ENCODE measurements around the gene ZNF407. TPM values are rescaled to one million over a fixed set of nuclear protein-coding genes. Genes with fewer than 3 reads are reported as not detected.

Gene ZNF407
- total RNA-seq, 1 donor from 2014 or later: 9.0 TPM

DNA sequence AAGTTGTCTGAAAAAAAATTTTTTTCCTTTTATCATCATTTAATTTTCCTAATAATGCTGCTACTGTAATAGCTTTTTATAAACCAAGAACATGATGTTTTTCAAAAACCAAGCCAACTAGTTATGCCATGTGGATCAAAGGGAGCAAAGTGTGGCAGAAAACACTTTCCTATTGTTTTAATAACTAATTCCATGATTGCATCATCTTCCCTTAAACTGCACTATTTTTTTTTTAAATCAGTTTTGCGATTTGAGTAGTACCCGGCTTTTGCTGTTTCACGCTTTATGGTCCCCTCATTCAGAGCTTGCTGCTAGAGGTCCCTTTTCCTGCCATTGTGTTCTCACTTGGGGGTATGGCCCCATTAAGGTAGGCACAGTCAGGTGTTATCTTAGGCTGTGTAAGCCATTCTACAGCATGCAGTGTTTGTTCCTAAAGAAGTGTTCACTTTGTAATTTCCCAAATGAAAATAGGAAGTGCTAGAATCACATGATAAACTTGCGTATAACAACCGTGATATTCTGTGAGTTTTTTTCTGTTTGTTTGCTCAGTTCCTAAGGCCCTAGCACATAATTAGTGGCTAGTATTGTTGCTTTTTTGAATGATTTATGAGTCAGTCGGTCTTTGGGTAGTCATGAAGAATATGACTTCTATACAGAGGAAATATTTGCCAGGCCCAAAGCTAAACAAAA is 385.4 kb downstream of the ZNF407 start:
- no peaks in the 10 kb centered on the region for H3K27me3 ChIP-seq
- no peaks in the 10 kb centered on the region for H3K9me3 ChIP-seq (ENCODE audit: low read depth)
- H3K4me1 ChIP-seq: no peaks in the 10 kb centered on the region
- no peaks in the 10 kb centered on the region for H3F3A ChIP-seq (ENCODE audit: low read depth)
- Mint-ChIP-seq H3K4me3 (no peak overlapping the region), H3K27ac (no peak overlapping the region), H3K27me3 (ENCODE audit: insufficient read depth, low read depth) (peaks cover 2% of the 10 kb centered on the region), H3K4me1 (no peaks in the 10 kb centered on the region), H3K36me3 (no peaks in the 10 kb centered on the region), H3K9me3 (no peaks in the 10 kb centered on the region)
- TF ChIP-seq EZH2phosphoT487 (IDR thresholded peaks at IDR 0.05) (no peak), EZH2 (IDR thresholded peaks at IDR 0.05) (no peak)
- TF ChIP-seq, protein P1, sequence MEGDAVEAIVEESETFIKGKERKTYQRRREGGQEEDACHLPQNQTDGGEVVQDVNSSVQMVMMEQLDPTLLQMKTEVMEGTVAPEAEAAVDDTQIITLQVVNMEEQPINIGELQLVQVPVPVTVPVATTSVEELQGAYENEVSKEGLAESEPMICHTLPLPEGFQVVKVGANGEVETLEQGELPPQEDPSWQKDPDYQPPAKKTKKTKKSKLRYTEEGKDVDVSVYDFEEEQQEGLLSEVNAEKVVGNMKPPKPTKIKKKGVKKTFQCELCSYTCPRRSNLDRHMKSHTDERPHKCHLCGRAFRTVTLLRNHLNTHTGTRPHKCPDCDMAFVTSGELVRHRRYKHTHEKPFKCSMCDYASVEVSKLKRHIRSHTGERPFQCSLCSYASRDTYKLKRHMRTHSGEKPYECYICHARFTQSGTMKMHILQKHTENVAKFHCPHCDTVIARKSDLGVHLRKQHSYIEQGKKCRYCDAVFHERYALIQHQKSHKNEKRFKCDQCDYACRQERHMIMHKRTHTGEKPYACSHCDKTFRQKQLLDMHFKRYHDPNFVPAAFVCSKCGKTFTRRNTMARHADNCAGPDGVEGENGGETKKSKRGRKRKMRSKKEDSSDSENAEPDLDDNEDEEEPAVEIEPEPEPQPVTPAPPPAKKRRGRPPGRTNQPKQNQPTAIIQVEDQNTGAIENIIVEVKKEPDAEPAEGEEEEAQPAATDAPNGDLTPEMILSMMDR (IDR thresholded peaks at IDR 0.05): no peak
- H3K4me2 ChIP-seq: no peak overlapping the region
- no peaks in the 10 kb centered on the region for H3K79me2 ChIP-seq (ENCODE audit: low read depth)
- no peak overlapping the region for H2AFZ ChIP-seq (replicated peaks)
- H3K9ac ChIP-seq: no peak overlapping the region
- H3K36me3 ChIP-seq: no peaks in the 10 kb centered on the region
- no peaks in the 10 kb centered on the region for H4K20me1 ChIP-seq (ENCODE audit: low read depth)
- no peak overlapping the region for H3K4me3 ChIP-seq
- no peak for DNase-seq (ENCODE audit: low spot score)
- H3K27ac ChIP-seq: no peak overlapping the region

DNA sequence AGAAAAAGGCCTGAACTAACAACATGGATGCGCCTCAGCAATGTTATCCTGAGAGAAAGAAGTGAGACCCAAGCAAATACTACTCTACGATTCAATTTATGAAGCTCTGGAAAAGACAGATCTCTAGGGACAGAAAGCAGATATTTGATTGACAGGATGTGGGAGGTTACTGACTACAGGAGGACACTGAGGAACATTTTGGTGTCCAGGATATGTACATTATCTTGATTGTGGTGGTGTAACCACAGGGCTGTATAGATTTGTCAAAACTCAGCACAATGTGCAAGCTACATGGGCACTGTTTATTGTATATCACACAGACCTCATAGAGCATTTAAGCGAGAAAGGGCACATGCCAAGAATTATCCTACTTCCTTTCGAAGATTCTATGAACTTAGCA is 391.5 kb downstream of the ZNF407 start:
- no peaks in the 10 kb centered on the region for H4K20me1 ChIP-seq (ENCODE audit: low read depth)
- DNase-seq (ENCODE audit: low spot score): no peak
- TF ChIP-seq EZH2phosphoT487 (IDR thresholded peaks at IDR 0.05) (no peak), EZH2 (IDR thresholded peaks at IDR 0.05) (no peak)
- TF ChIP-seq, protein P1 (IDR thresholded peaks at IDR 0.05): no peak
- no peaks in the 10 kb centered on the region for H3K9me3 ChIP-seq (ENCODE audit: low read depth)
- no peaks in the 10 kb centered on the region for H3K4me1 ChIP-seq
- Mint-ChIP-seq H3K27ac (no peak overlapping the region), H3K4me1 (peaks cover 4% of the 10 kb centered on the region), H3K36me3 (no peaks in the 10 kb centered on the region), H3K27me3 (ENCODE audit: insufficient read depth, low read depth) (peaks cover 4% of the 10 kb centered on the region), H3K4me3 (no peak overlapping the region), H3K9me3 (no peaks in the 10 kb centered on the region)
- H3K4me2 ChIP-seq: no peak overlapping the region
- H3K27ac ChIP-seq: no peak overlapping the region
- H2AFZ ChIP-seq (replicated peaks): no peak overlapping the region
- H3K79me2 ChIP-seq (ENCODE audit: low read depth): no peaks in the 10 kb centered on the region
- no peaks in the 10 kb centered on the region for H3K27me3 ChIP-seq
- no peaks in the 10 kb centered on the region for H3F3A ChIP-seq (ENCODE audit: low read depth)
- H3K36me3 ChIP-seq: no peaks in the 10 kb centered on the region
- H3K4me3 ChIP-seq: no peak overlapping the region
- H3K9ac ChIP-seq: no peak overlapping the region

DNA sequence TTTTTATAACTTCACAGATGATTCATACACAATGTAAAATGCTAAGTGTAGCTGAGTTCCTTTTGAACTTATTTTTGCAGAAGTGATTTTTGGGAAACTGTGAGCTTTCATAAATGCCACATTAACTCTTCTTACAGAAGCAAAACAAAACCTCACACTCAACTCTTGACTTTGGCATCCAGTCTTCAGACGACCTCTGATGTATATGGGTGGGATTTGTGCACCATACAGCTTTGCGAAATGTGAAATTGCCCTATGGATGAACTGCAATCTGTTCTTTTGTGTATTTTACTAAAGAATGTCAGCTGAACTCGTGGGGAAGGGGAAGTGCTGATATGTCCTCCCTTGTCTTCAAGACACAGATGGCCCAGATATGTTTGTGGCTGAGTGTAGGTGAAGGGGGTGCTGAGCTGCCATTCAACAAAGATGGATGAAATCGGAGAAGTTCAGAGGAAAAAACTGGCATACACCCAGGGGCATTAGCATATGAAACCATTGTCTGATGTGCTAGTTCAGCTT is 393.0 kb downstream of the ZNF407 start:
- no peaks in the 10 kb centered on the region for H3K27me3 ChIP-seq
- H3K27me3 Mint-ChIP-seq (ENCODE audit: insufficient read depth, low read depth): peaks cover 4% of the 10 kb centered on the region
- no peak overlapping the region for H3K9ac ChIP-seq
- no peak for TF ChIP-seq EZH2 (IDR thresholded peaks at IDR 0.05)
- TF ChIP-seq EZH2phosphoT487 (IDR thresholded peaks at IDR 0.05): no peak
- no peaks in the 10 kb centered on the region for H3K9me3 ChIP-seq (ENCODE audit: low read depth)
- no peak overlapping the region for H3K4me3 ChIP-seq
- H3K36me3 ChIP-seq: no peaks in the 10 kb centered on the region
- no peak overlapping the region for H2AFZ ChIP-seq (replicated peaks)
- no peaks in the 10 kb centered on the region for H3K4me1 ChIP-seq
- H3K4me1 Mint-ChIP-seq: peaks cover 15% of the 10 kb centered on the region
- H3K27ac Mint-ChIP-seq: no peak overlapping the region
- no peaks in the 10 kb centered on the region for H3K36me3 Mint-ChIP-seq
- no peaks in the 10 kb centered on the region for H3F3A ChIP-seq (ENCODE audit: low read depth)
- H3K4me3 Mint-ChIP-seq: no peak overlapping the region
- no peak overlapping the region for H3K4me2 ChIP-seq
- H4K20me1 ChIP-seq (ENCODE audit: low read depth): no peaks in the 10 kb centered on the region
- H3K79me2 ChIP-seq (ENCODE audit: low read depth): no peaks in the 10 kb centered on the region
- no peak for DNase-seq (ENCODE audit: low spot score)
- H3K9me3 Mint-ChIP-seq: no peaks in the 10 kb centered on the region
- no peak overlapping the region for H3K27ac ChIP-seq

Data from neural progenitor cell (in vitro differentiated cells).